Suprapubic skin (tissue), 4 donors: Measurements from ENCODE around the gene C20orf204.

ENCODE experiments used
- EP300 ChIP-seq: sonication (generic); formaldehyde crosslinking; IDR thresholded peaks from one replicate; pipeline ENCODE4 v1.6.1; 2017; ENCODE audit warnings: antibody characterized with exemption
- POLR2A ChIP-seq, 2 donors: fragments of 450-650 bp; IDR thresholded peaks; one replicate each; pipeline ENCODE4 v1.6.1; 2017; ENCODE audit warnings: antibody characterized with exemption in 2 of 2, mild to moderate bottlenecking in 2 of 2, moderate library complexity in 2 of 2
- POLR2AphosphoS5 ChIP-seq, 3 donors: sonication (generic); formaldehyde crosslinking; IDR thresholded peaks; one replicate each; pipeline ENCODE4 v1.6.1; 2017; ENCODE audit warnings: antibody characterized with exemption in 3 of 3
- TF ChIP-seq, protein P1 (sequence below), 2 donors: fragments of 200-600 bp in 1 of 2; fragments of 450-650 bp in 1 of 2; sonication (generic) in 1 of 2; IDR thresholded peaks; one replicate each; pipeline ENCODE4 v1.5.1; 2016 to 2019; ENCODE audit warnings: antibody characterized with exemption in 2 of 2, mild to moderate bottlenecking in 1 of 2, moderate library complexity in 1 of 2

DNA sequence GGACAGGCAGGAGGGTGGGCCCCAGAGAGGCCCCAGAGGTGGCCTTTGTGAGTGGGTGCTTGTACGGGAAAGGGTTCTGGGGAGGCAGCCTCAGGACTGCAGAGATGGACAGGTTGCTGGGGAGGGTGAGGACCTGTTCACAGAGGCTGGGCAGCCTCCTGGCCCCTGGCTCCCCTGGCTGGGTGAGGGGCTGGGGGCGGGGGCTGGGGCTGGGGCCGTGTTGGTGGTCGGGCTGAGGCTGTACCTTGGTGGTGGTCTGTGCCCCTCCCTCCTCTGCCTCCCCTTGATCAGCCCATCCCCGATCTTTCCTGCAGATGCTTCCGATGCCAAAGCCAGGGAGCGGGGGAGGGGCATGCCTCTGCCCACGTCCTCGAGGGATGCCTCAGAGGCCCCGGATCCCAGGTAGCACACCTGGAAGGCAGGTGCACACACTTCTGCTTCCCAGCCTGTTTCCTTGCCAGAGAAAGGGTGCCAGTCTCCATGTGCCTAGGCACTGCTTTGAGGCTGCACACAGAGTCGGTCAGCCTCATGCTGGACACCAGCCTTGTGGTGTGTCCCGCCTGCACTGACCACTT lies 31.8 kb downstream of the C20orf204 start:
- TF ChIP-seq POLR2A (IDR thresholded peaks at IDR 0.05) (no peak), POLR2AphosphoS5 (IDR thresholded peaks at IDR 0.05) (no peak), EP300 (no peak)
- TF ChIP-seq, protein P1, sequence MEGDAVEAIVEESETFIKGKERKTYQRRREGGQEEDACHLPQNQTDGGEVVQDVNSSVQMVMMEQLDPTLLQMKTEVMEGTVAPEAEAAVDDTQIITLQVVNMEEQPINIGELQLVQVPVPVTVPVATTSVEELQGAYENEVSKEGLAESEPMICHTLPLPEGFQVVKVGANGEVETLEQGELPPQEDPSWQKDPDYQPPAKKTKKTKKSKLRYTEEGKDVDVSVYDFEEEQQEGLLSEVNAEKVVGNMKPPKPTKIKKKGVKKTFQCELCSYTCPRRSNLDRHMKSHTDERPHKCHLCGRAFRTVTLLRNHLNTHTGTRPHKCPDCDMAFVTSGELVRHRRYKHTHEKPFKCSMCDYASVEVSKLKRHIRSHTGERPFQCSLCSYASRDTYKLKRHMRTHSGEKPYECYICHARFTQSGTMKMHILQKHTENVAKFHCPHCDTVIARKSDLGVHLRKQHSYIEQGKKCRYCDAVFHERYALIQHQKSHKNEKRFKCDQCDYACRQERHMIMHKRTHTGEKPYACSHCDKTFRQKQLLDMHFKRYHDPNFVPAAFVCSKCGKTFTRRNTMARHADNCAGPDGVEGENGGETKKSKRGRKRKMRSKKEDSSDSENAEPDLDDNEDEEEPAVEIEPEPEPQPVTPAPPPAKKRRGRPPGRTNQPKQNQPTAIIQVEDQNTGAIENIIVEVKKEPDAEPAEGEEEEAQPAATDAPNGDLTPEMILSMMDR (IDR thresholded peaks at IDR 0.05): no peak
